MM.1S (cell line): ENCODE data around the gene KIRREL3.

Experiments
- EZH2 ChIP-seq: fragments of 300-600 bp; sonication (generic); optimal IDR thresholded peaks from 2 replicates; pipeline ENCODE3; 2017; ENCODE audit warnings: low read depth, mild to moderate bottlenecking, antibody characterized with exemption, low read length, mixed read lengths
- EZH2phosphoT487 ChIP-seq: fragments of 300-600 bp; sonication (generic); IDR thresholded peaks from 2 replicates; pipeline ENCODE4 v1.6.1; 2018; ENCODE audit warnings: antibody characterized with exemption, low read length
- TF ChIP-seq, protein P1 (sequence below): fragments of 300-600 bp; sonication (generic); IDR thresholded peaks from 2 replicates; pipeline ENCODE4 v1.5.1; 2016; ENCODE audit warnings: antibody characterized with exemption, low read length, mixed read lengths

DNA sequence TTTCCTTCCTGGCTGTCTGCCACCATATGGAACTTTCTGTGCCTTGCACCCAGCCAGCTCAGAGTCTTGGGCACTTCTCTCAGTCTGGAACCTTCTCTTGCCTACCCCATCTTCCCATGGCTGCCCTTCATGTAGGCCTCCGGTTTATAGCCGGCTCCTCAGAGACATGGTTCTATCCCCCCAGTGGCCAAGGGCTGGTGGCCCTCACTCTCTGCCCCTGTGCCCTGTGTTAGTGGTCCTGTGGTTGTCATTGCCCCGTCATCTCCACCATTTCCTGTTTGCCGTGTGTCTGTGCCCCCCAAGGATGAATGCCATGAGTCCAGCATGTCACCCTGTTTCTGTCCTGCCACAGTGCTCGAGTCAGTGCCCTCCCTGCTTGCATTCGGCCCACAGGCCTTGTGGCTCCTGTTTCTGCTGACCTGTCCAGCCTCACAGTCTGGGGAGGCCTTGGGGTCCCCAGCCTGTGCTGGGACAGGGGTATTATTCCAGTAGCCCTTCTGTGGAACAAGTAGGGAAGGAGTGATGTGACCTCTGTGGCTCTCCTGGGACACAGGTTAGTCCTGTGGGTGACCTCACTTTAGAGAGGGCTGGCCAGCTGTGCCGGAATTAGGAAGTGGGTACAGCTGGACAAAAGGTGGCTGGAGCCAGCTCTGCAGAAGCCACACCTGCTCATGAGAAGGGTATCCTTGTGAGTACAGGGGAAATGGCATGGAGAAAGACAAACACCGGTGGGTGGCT is 614.4 kb downstream of the KIRREL3 start:
- TF ChIP-seq, protein P1, sequence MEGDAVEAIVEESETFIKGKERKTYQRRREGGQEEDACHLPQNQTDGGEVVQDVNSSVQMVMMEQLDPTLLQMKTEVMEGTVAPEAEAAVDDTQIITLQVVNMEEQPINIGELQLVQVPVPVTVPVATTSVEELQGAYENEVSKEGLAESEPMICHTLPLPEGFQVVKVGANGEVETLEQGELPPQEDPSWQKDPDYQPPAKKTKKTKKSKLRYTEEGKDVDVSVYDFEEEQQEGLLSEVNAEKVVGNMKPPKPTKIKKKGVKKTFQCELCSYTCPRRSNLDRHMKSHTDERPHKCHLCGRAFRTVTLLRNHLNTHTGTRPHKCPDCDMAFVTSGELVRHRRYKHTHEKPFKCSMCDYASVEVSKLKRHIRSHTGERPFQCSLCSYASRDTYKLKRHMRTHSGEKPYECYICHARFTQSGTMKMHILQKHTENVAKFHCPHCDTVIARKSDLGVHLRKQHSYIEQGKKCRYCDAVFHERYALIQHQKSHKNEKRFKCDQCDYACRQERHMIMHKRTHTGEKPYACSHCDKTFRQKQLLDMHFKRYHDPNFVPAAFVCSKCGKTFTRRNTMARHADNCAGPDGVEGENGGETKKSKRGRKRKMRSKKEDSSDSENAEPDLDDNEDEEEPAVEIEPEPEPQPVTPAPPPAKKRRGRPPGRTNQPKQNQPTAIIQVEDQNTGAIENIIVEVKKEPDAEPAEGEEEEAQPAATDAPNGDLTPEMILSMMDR = no peak
- no peak for TF ChIP-seq EZH2
- TF ChIP-seq EZH2phosphoT487 = no peak
